HAP-1 (cell line): Measurements from ENCODE around the gene ARAP3.

Experiments
- DNase-seq, 2 experiments: peaks; one replicate each; pipeline ENCODE4 v3.0.0-alpha.2; 2016 to 2020; ENCODE audit warnings: low spot score in 2 of 2
- H3K27me3 ChIP-seq: fragments of 250-450 bp; sonication (Bioruptor Pico); 2 replicates; pipeline ENCODE4 v1.5.1; 2020; ENCODE audit warnings: low read depth, mild to moderate bottlenecking, moderate library complexity
- H3K36me3 ChIP-seq: fragments of 250-450 bp; sonication (Bioruptor Pico); replicated peaks from 2 replicates; pipeline ENCODE4 v1.5.1; 2020; ENCODE audit warnings: mild to moderate bottlenecking
- H3K4me1 ChIP-seq: fragments of 250-450 bp; sonication (Bioruptor Pico); 2 replicates; pipeline ENCODE4 v1.5.1; 2020; ENCODE audit warnings: mild to moderate bottlenecking
- H3K4me3 ChIP-seq: fragments of 250-450 bp; sonication (Bioruptor Pico); 2 replicates; pipeline ENCODE4 v1.5.1; 2020; ENCODE audit warnings: mild to moderate bottlenecking, moderate library complexity
- H3K9me3 ChIP-seq: fragments of 250-450 bp; sonication (Bioruptor Pico); 2 replicates; pipeline ENCODE4 v1.5.1; 2020; ENCODE audit warnings: mild to moderate bottlenecking, moderate library complexity
- in situ Hi-C: fragments of 300-500 bp; cut with MboI; formaldehyde crosslinking; loops from 3 replicates; pipeline ENCODE4 v1.14.3; 2020; ENCODE audit warnings: low sequenced_read_pairs, inconsistent platforms, mixed read lengths

ARAP3 gene

GRCh38 chr5:141709699-141710267 lies 27.8 kb upstream of the ARAP3 start:
- no peaks in the 10 kb centered on the region for H3K27me3 ChIP-seq
- no peaks in the 10 kb centered on the region for H3K9me3 ChIP-seq
- DNase-seq, result no peak
- H3K4me1 ChIP-seq, result no peaks in the 10 kb centered on the region
- in situ Hi-C loops, result no loop called here
- no peak overlapping the region for H3K4me3 ChIP-seq
- no peaks in the 10 kb centered on the region for H3K36me3 ChIP-seq

- Histone ChIP-seq H3K4me1 (no peaks in the 10 kb centered on the region), H3K4me3 (no peak overlapping the region), H3K27me3 (no peaks in the 10 kb centered on the region; the same call in 1 of the 2 replicates), H3K9me3 (no peaks in the 10 kb centered on the region), H3K36me3 (no peaks in the 10 kb centered on the region)
- DNase-seq, result no peak
- in situ Hi-C loops, result no loop called here
These were observed 26.0 kb upstream of the ARAP3 start for GRCh38 chr5:141708016-141708415.

DNA sequence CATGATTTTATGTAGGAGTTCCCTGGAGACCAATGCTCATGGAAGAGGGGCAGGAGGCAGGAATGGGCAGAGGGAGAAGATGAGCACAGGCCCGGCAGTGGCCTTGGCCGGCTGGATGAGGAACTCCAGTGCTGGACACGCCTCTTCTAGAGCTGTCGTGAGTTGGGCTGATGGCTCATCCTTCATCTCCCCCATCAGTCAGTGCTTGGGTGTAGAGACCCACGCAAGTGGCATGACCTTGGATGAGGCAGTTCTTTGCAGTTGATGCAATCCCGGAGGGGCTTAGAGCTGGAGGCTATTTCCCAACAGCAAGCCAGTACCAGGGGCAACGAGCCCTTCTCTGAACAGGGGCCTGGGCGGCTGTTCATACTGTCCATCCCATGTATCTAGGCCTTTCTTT lies 25.5 kb upstream of the ARAP3 start:
- H3K27me3 ChIP-seq, result no peaks in the 10 kb centered on the region; the same call in 1 of the 2 replicates
- in situ Hi-C loops, result no loop called here
- H3K9me3 ChIP-seq, result no peaks in the 10 kb centered on the region
- no peak for DNase-seq
- no peaks in the 10 kb centered on the region for H3K36me3 ChIP-seq
- H3K4me1 ChIP-seq, result no peaks in the 10 kb centered on the region
- H3K4me3 ChIP-seq, result no peak overlapping the region

- no peak for DNase-seq
- Histone ChIP-seq H3K9me3 (no peaks in the 10 kb centered on the region), H3K4me3 (no peak overlapping the region), H3K4me1 (no peaks in the 10 kb centered on the region; the same call in 1 of the 2 replicates), H3K36me3 (no peaks in the 10 kb centered on the region), H3K27me3 (no peaks in the 10 kb centered on the region; the same call in 1 of the 2 replicates)
- in situ Hi-C loops, result no loop called here
These were observed 24.1 kb upstream of the ARAP3 start for GRCh38 chr5:141706121-141706520.

DNA sequence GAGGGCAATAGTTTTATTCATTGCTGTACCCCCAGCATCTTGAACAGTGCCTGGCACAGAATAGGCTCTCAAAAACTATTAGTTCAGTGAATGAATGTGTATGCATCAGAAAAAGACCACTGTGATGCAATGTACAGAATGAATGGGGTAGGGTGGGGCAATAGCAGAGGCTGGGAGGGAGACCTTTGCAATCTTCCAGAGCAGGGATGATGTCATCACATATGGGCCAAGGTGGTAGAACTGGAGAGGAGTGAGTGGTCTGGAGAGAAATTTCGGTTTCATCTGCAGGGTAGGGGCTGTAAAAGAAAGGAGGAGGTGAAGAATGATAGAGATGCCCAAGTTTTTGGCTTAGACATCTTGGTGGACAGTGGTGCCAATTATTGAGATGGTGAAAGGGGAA lies 23.4 kb upstream of the ARAP3 start:
- no peaks in the 10 kb centered on the region for H3K9me3 ChIP-seq
- no peaks in the 10 kb centered on the region for H3K36me3 ChIP-seq
- no peaks in the 10 kb centered on the region; the same call in 1 of the 2 replicates for H3K4me1 ChIP-seq
- no peak for DNase-seq
- no peak overlapping the region for H3K4me3 ChIP-seq
- no peaks in the 10 kb centered on the region; the same call in 1 of the 2 replicates for H3K27me3 ChIP-seq
- in situ Hi-C loops, result no loop called here

DNA sequence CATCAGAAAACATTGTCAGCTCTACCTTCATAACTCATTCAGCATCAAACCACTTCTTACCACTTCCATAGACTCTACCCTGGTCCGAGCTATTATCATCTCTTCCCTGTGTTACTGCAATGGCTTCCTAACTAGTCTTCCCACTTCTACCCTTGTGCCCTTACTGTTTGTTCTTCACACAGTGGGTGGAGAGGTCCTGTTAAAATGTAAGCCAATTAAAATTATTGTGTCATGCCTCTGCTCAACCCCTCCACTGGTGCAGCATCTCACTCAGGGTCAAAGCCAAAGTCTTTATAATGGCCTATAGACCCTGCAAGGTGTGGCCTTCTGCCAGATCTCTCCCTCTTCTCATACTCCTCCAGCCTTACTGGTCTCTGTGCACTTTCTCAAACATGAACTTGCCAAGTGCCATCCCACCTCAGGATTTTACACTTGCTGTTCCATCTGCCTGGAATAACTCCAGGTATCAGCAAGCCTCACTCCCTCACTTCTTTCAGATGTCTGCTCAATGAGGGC lies 22.8 kb upstream of the ARAP3 start:
- H3K4me1 ChIP-seq, result no peaks in the 10 kb centered on the region; the same call in 1 of the 2 replicates
- in situ Hi-C loops, result loop anchor here (5.0 kb wide), 1 partner anchor 172 kb away; the partner anchor contains the start of gene PCDH1
- H3K9me3 ChIP-seq, result no peaks in the 10 kb centered on the region
- no peak overlapping the region for H3K4me3 ChIP-seq
- DNase-seq, result no peak
- H3K36me3 ChIP-seq, result no peaks in the 10 kb centered on the region
- no peaks in the 10 kb centered on the region; the same call in 1 of the 2 replicates for H3K27me3 ChIP-seq

DNA sequence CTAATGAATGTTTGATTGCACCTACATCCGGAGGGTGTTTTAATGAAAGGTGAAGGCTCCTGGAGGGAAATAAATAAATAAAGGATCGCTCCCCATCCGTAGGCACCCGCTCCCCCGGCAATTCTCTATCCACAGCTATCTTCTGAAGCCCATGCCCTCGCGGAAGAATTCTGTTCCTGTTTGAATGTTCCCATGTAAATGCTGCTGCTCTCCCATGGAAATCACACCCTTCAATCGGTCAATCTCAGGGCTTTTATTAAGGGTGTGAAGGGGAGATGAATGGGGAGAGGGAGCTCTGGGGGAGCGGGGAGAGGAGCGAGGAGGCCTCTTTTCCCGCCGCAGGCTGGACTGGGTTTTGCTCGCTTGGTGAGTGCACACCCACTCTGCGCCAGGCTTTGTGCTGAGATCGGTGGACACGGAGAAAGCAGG lies 21.1 kb upstream of the ARAP3 start:
- in situ Hi-C loops, result loop anchor here (5.0 kb wide), 1 partner anchor 174 kb away; the partner anchor contains the start of gene PCDH1
- Histone ChIP-seq H3K4me3 (no peak overlapping the region), H3K27me3 (peaks cover 3% of the 10 kb centered on the region; the same call in 1 of the 2 replicates)

DNA sequence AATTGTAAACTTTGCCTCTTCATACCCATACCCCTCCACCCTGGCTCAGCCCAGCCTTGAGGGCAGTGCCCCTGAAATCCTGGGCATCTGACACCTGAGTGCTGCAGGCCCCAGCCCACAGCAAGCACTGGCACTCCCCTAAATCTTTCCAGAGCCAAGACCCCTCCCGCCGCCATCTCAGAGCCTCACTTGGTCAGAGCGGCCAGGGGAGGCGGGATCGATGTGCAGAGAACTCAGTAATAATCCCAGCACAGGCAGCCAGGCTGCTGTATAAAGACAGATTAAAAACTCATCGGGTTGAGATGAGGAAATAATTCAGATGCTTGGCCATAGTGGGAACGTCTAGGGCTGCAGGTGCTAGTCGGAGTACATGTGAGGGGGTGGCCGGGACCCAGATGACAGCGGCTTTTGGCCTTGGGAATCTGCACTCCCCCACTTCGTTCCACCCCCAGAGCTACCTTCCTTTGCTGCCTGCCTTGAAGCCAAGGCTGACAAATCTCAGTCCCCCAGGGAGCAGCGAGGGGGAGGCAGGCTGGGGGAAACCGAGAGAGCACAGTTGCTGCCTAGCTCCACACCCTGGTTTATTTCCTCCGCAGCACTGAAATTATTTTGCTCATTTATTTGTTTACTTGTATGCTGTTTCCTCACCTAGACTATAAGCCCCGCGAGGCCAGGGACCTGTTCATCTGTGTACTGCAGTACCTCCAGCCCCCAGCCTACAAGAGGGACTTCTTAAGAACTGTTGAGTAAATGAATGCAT lies 19.5 kb upstream of the ARAP3 start:
- no peak overlapping the region for H3K4me3 ChIP-seq
- DNase-seq, result no peak
- no peaks in the 10 kb centered on the region; the same call in 1 of the 2 replicates for H3K4me1 ChIP-seq
- no peaks in the 10 kb centered on the region for H3K36me3 ChIP-seq
- no peaks in the 10 kb centered on the region for H3K9me3 ChIP-seq
- peaks cover 3% of the 10 kb centered on the region; the same call in 1 of the 2 replicates for H3K27me3 ChIP-seq
- in situ Hi-C loops, result loop anchor here (5.0 kb wide), 1 partner anchor 176 kb away; the partner anchor contains the start of gene PCDH1

More for the DNA sequence above, 21.1 kb upstream of the ARAP3 start:
- no peak for DNase-seq
- Histone ChIP-seq H3K4me1 (no peaks in the 10 kb centered on the region; the same call in 1 of the 2 replicates), H3K36me3 (no peaks in the 10 kb centered on the region), H3K9me3 (no peaks in the 10 kb centered on the region)

DNA sequence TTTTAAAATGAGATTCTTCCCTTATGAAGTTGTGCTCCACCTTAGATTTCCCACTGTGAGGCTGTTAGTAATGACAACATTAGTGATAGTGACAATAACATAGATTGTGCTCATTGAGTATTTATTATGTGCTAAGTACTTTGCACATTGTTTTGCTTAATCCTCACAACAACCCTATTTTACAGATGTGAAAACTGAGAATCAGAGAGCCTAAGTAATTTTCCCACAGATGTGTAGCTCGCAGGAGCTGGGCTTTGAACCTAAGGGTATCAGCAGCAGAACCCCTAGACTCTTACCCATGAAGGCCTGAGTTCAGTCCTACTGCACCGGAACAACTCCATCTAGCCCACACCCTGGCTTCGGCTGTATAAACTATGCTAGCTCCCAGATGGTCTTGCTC lies 15.6 kb upstream of the ARAP3 start:
- no peak for DNase-seq
- H3K27me3 ChIP-seq, result peaks cover 3% of the 10 kb centered on the region; the same call in 1 of the 2 replicates
- no peaks in the 10 kb centered on the region for H3K36me3 ChIP-seq
- no peaks in the 10 kb centered on the region; the same call in 1 of the 2 replicates for H3K4me1 ChIP-seq
- H3K4me3 ChIP-seq, result no peak overlapping the region
- H3K9me3 ChIP-seq, result no peaks in the 10 kb centered on the region
- in situ Hi-C loops, result loop anchor here (25.0 kb wide), 1 partner anchor 440 kb away; no protein-coding TSS in a partner anchor

GRCh38 chr5:141696431-141696830 lies 14.4 kb upstream of the ARAP3 start:
- no peak for DNase-seq
- Histone ChIP-seq H3K27me3 (peaks cover 8% of the 10 kb centered on the region), H3K4me1 (peaks cover 3% of the 10 kb centered on the region; the same call in 1 of the 2 replicates), H3K4me3 (no peak overlapping the region), H3K9me3 (no peaks in the 10 kb centered on the region), H3K36me3 (no peaks in the 10 kb centered on the region)
- in situ Hi-C loops, result loop anchor here (25.0 kb wide), 1 partner anchor 441 kb away; no protein-coding TSS in a partner anchor

- in situ Hi-C loops, result loop anchor here (25.0 kb wide), 1 partner anchor 442 kb away; no protein-coding TSS in a partner anchor
- Histone ChIP-seq H3K36me3 (no peaks in the 10 kb centered on the region), H3K9me3 (no peaks in the 10 kb centered on the region), H3K4me3 (no peak overlapping the region), H3K4me1 (peaks cover 3% of the 10 kb centered on the region; the same call in 1 of the 2 replicates), H3K27me3 (peaks cover 8% of the 10 kb centered on the region)
- DNase-seq, result no peak
These were observed 13.7 kb upstream of the ARAP3 start for GRCh38 chr5:141695627-141696215.

DNA sequence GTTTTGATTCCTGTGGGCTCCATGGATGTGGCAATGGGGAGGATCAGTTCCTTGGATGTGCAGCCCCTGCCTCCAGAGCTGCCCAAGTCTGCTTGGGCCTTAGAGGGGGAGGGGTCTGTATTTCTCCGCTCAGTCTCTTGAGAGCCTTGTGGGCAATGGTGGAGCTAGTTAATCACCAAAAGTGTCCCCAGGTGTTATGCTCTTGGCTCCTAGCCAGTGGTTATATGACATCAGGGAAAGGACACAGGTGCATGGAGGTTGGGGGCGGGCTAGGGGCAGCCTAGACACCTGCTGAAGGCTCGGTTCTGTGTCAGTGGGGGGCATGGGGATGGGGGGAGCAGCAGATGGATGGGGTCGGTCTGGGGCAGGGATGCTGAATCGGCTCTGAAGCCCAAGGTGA lies 12.4 kb upstream of the ARAP3 start:
- no peaks in the 10 kb centered on the region for H3K9me3 ChIP-seq
- no peaks in the 10 kb centered on the region for H3K36me3 ChIP-seq
- DNase-seq, result no peak

More for the DNA sequence above, 12.4 kb upstream of the ARAP3 start:
- H3K4me1 ChIP-seq, result peaks cover 3% of the 10 kb centered on the region; the same call in 1 of the 2 replicates
- peaks cover 10% of the 10 kb centered on the region for H3K27me3 ChIP-seq
- H3K4me3 ChIP-seq, result no peak overlapping the region
- in situ Hi-C loops, result loop anchor here (5.0 to 25.0 kb wide), 2 partner anchors 263 to 443 kb away; partner anchors contain the start of gene PCDH12
